ENCODE measurements around the gene FOXP1. TPM values are rescaled to one million over a fixed set of nuclear protein-coding genes. Genes with fewer than 3 reads are reported as not detected.

Gene FOXP1
- total RNA-seq, 2 experiments from 2014 or later = 493 to 508 TPM

GRCh38 chr3:71395927-71396695 is 187.4 kb downstream of the FOXP1 start:
- Mint-ChIP-seq H3K27ac (peak overlapping the region; percentile 82), H3K9me3 (no peaks in the 10 kb centered on the region), H3K27me3 (no peaks in the 10 kb centered on the region), H3K36me3 (ENCODE audit: low read depth) (peaks cover 21% of the 10 kb centered on the region), H3K4me3 (no peak overlapping the region), H3K4me1 (ENCODE audit: low read depth) (peaks cover 85% of the 10 kb centered on the region)
- Histone ChIP-seq H3K4me1 (ENCODE audit: insufficient read depth, low read length) (peaks cover 28% of the 10 kb centered on the region), H3K4me3 (ENCODE audit: low read length) (no peak overlapping the region), H3K27ac (ENCODE audit: low read depth in 1 of 2, low read length in 2 of 2) (peak overlapping the region in 1 of 2 donors; percentile 7), H3K27me3 (ENCODE audit: control insufficient read depth in 1 of 2, insufficient read depth in 2 of 2, low read length in 2 of 2) (no peaks in the 10 kb centered on the region), H3K36me3 (ENCODE audit: insufficient read depth, low read length) (no peaks in the 10 kb centered on the region), H3K9me3 (ENCODE audit: control insufficient read depth in 1 of 2, insufficient read depth in 1 of 2, low read length in 2 of 2) (no peaks in the 10 kb centered on the region)
- ChIA-PET CTCF (interaction anchor here (0.7 kb wide), 1 partner anchor 34 kb away, joined by 3 read pairs; no protein-coding TSS in a partner anchor), POLR2A (interaction anchor here (0.5 to 3.9 kb wide), 3 partner anchors 14 to 39 kb away, joined by 3 to 15 read pairs (median 3); no protein-coding TSS in a partner anchor)
- DNase-seq = no peak
- intact Hi-C loops (cut with DNase I, micrococcal nuclease) = loop anchor here in 1 of 2 experiments (5.0 kb wide), 1 partner anchor 34 kb away; no protein-coding TSS in a partner anchor
- no peak for ATAC-seq (ENCODE audit: poor library complexity)
- no peak for TF ChIP-seq CTCF (IDR thresholded peaks at IDR 0.05)

GRCh38 chr3:71395470-71395869 is 188.1 kb downstream of the FOXP1 start:
- H3K36me3 ChIP-seq (ENCODE audit: insufficient read depth, low read length) = no peaks in the 10 kb centered on the region
- Mint-ChIP-seq H3K36me3 (ENCODE audit: low read depth) (peaks cover 21% of the 10 kb centered on the region), H3K4me1 (ENCODE audit: low read depth) (peaks cover 85% of the 10 kb centered on the region), H3K27ac (peak overlapping the region; percentile 82), H3K27me3 (no peaks in the 10 kb centered on the region), H3K9me3 (no peaks in the 10 kb centered on the region), H3K4me3 (no peak overlapping the region)
- no peaks in the 10 kb centered on the region for H3K9me3 ChIP-seq (ENCODE audit: control insufficient read depth in 1 of 2, insufficient read depth in 1 of 2, low read length in 2 of 2)
- no peak overlapping the region for H3K27ac ChIP-seq (ENCODE audit: low read depth in 1 of 2, low read length in 2 of 2)
- ATAC-seq (ENCODE audit: poor library complexity) = no peak
- ChIA-PET POLR2A (interaction anchor here (1.2 to 3.9 kb wide), 2 partner anchors 14 to 22 kb away, joined by 3 to 15 read pairs; no protein-coding TSS in a partner anchor), CTCF (no interaction called here)
- intact Hi-C loops (cut with DNase I, micrococcal nuclease) = loop anchor here in 1 of 2 experiments (5.0 kb wide), 1 partner anchor 33 kb away; no protein-coding TSS in a partner anchor
- H3K27me3 ChIP-seq (ENCODE audit: control insufficient read depth in 1 of 2, insufficient read depth in 2 of 2, low read length in 2 of 2) = no peaks in the 10 kb centered on the region
- TF ChIP-seq CTCF (IDR thresholded peaks at IDR 0.05) = no peak
- no peak overlapping the region for H3K4me3 ChIP-seq (ENCODE audit: low read length)
- no peak for DNase-seq
- H3K4me1 ChIP-seq (ENCODE audit: insufficient read depth, low read length) = peaks cover 32% of the 10 kb centered on the region

- no peaks in the 10 kb centered on the region for H3K9me3 Mint-ChIP-seq
- ChIA-PET POLR2A (interaction anchor here (0.8 kb wide), 1 partner anchor 117 kb away, joined by 3 read pairs; no protein-coding TSS in a partner anchor), CTCF (no interaction called here)
- no peak for DNase-seq
- peak overlapping the region; percentile 65 for H3K27ac Mint-ChIP-seq
- peaks cover 82% of the 10 kb centered on the region for H3K4me1 Mint-ChIP-seq (ENCODE audit: low read depth)
- intact Hi-C loops (cut with DNase I, micrococcal nuclease) = loop anchor here in 1 of 2 experiments (5.0 kb wide), 1 partner anchor 39 kb away; no protein-coding TSS in a partner anchor
- no peak for TF ChIP-seq CTCF (IDR thresholded peaks at IDR 0.05)
- H3K4me3 ChIP-seq (ENCODE audit: low read length) = no peak overlapping the region
- ATAC-seq (ENCODE audit: poor library complexity) = no peak
- peaks cover 19% of the 10 kb centered on the region for H3K36me3 Mint-ChIP-seq (ENCODE audit: low read depth)
- no peak overlapping the region for H3K27ac ChIP-seq (ENCODE audit: low read depth in 1 of 2, low read length in 2 of 2)
- no peak overlapping the region for H3K4me3 Mint-ChIP-seq
- peaks cover 43% of the 10 kb centered on the region for H3K4me1 ChIP-seq (ENCODE audit: insufficient read depth, low read length)
- no peaks in the 10 kb centered on the region for H3K9me3 ChIP-seq (ENCODE audit: control insufficient read depth in 1 of 2, insufficient read depth in 1 of 2, low read length in 2 of 2)
- H3K27me3 Mint-ChIP-seq = no peaks in the 10 kb centered on the region
- H3K27me3 ChIP-seq (ENCODE audit: control insufficient read depth in 1 of 2, insufficient read depth in 2 of 2, low read length in 2 of 2) = no peaks in the 10 kb centered on the region
- H3K36me3 ChIP-seq (ENCODE audit: insufficient read depth, low read length) = no peaks in the 10 kb centered on the region
These were observed 189.8 kb downstream of the FOXP1 start for GRCh38 chr3:71393745-71394144.
